HCEC 1CT (cell line): Measurements from ENCODE around the gene SERINC2.

ENCODE experiments used
- DNase-seq: peaks from one replicate; pipeline ENCODE4 v3.0.0-alpha.2; 2017

SERINC2 gene

DNA sequence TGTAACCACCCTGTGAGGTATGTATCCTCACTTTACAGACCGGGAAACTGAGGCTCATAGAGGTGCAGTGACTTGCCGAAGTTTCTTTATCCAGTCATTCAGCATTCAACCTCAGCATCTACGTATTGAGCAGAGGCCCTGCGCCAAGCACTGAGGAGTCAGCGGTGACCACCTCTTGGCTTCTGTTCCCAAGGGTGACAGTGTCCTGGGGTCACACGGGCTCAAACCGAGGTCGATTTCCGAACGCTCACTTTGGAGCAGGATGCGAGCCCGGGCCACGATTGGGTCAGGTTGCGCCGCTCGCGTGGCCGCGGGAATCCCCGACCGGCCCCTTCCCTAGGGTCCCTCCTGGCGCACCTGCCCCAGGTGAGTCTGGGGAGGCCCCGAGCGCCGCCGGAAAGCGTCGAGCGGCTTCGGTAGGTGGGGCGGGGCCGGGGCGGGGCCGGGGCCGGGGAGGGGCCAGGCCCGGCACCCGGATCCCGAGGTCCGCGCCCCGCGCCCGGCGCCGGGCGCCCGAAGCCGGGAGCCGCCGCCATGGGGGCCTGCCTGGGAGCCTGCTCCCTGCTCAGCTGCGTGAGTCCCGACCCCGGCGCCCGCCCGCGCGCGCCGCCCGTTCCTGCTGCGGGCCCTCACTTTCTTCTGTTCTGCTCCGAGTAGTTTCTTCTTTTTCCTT is at the start of gene SERINC2:
Gene SERINC2 (plus strand): TSS at position 482 of the 673 bp plus-strand sequence. CDS start 53 bp downstream, at position 535.
- DNase-seq, result no peak

DNA sequence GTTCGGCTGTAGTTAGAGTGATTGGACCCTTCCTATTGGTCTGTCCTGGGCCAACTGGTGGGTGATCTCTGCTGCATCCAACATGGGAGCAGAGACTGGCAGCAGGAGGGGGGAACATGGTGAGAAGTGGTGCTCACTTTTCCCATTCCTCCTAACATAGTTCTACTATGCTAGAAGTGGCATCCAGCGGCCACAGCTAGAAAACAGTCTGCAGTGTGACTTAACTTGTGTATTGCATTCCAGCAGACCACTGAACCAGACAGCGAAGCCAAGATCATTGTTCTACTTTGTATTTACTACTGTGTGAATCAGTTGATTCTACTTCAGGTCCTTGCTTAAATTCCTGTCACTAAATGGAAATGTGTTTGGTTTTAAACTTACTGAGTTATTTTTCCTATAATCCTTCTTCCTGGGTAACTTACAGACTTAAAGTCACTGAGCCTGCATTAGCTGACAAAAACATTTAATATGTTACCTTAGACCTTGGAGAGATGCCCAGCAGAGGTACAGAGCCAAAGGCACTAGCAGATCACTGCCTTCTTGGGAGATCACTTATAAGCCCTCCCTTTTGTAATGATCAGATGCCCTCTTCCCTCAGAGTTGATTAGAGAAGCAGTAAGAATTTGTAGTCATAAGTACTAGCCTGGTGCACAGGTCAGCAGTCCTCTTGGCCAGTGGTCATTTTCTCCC is 48.3 kb upstream of the SERINC2 start:
- DNase-seq, result no peak

DNA sequence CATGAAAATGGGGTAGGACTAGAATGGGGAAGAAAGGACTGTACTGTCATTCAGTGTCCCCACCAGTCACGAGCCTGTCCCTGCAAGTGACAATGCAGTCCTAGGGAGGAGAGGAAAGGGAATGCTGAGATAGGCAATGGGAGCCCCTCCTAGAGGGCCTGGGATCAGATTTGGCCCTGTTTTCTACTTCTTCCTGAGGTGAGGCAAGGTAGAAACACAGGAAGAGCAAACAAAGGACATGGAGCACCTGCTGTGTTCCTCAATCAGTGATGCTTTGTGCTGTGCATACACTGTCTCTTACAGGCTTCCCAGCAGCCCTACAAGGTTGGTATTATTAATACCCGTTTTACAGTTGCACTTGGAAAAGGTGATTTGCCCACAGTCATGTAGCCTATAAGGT is 46.2 kb upstream of the SERINC2 start:
- DNase-seq, result no peak

DNA sequence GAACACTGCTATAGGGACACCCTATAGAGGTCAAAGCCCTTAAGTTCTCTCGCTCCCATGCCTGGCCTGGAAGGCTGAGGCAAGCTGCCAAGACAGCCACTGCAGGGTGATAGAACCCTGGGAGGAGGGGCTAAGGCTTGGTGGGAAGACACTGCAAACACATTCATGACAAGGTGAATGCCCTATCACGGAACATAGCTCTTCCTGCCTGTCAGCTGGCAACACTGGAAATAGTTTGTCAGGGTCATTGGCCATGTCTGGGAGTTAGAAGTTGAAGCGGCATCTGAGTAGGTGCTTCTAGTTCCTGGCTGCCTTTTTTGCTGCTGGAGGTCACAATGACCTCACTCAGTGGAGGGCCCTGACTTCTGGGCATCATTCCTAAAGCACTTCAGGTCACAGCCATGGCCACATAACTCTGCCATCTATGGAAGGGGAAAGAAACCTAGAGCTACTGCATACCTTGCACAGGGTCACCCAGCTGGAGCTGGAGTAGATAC is 44.4 kb upstream of the SERINC2 start:
- DNase-seq, result no peak

DNA sequence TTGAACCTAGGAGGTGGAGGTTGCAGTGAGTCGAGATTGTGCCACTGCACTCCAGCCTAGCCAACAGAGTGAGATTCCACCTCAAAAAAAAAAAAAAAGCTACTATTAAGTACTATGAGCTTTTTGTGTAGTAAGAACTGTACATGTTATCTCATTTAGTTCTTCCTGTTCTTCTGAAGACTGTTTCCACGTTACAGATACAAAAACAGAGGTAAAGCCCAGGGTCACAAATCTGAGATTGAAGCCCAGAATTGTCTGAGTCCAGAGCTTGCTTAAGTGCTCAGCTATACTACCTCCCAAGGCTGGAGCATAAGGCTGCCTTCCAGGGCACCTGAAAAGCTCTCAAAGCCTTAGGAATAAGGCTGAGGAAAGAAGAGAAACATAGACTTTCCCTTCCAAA is 43.0 kb upstream of the SERINC2 start:
- no peak for DNase-seq

DNA sequence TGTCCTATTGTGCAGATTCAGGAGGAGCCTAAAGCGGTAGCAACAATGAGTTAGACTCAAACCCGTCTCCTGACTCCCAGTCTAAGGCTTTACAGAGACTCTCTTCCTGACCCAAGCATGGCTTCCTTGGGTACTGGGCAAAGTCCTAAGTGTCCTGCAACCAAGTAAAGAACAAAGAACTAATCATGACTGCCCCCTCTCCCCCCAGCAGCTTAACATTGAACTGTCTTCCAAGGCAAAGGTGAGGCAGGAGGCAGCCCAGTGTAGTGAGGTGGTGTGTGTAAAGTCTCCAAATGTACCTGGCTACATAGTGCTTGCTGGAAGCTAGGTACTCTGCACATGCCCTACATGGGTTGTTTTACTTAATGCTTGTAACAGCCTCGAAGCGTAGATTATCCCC is 42.4 kb upstream of the SERINC2 start:
- DNase-seq, result no peak

DNA sequence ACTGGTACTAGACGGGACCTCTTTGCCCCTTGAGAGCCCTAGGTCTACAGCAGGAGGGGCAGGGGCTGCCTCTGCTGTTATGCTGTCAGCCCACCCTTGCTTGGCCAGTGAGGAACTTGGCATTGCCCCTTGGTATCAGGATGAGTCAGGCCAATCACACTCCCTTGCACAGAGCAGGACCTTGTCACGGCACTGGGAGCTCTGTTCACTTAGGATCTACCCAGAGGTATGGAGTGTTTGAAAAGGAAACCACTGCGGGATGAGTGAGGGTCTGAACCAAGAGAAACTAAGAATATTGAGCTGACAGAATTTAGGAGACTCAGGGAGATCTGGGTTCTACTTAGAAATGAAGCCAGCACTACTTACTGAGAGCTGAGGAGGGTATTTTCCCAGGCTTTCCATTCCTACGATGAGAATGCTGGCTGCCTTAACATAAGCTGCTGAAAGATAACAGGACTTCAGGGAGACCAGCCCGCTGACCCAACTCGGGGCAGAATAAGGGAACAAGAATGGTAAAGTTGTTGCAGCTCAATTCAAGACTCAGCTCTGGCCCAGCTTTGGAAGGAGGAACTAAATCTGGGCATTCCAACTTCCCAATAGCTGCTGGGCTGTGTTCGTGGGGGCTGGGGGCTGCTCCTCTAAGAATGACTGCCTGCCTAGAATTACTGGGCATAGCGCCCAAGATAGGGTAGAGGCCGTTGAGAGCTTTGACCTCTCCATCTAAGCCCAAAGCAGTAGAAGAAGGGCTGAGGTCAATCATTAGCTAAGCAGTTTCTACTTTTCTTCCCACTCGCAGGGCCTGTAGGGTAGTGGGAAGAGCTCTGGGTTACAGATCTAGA is 41.7 kb upstream of the SERINC2 start:
- DNase-seq, result no peak

DNA sequence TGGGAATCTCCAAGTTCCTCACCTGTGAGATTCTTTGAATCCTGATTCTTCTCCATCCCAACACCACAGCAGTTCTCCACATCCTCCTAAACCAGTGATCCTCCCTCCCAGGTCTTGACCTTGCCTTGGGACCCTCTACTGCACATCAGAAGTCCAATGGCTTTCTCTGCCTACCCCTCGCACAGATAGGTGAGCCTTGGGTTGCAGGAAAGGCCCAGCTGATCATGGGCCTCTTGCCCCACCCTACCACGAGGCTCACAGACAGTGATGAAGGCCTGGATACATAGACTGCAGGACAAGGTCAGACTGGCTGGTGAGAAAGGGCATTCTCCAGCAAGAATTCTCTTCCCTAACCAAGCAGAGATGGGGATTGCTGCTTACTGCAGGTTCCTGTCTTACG is 41.0 kb upstream of the SERINC2 start:
- DNase-seq, result no peak

DNA sequence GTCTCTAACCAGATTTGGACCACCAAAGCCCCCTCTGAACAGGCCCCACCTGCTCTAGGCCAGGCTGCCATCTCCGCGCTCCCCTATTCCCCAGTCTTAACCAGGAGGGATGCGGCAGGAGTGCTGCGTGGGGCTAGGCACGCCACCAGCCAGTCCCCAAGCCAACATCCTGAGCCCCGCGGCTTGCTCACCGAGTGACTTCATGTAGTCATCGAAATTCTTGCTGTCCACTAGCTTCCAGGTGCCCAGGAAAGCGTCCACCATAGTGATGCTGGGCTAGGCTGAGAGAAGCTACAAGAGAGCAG is 40.3 kb upstream of the SERINC2 start:
- no peak for DNase-seq

DNA sequence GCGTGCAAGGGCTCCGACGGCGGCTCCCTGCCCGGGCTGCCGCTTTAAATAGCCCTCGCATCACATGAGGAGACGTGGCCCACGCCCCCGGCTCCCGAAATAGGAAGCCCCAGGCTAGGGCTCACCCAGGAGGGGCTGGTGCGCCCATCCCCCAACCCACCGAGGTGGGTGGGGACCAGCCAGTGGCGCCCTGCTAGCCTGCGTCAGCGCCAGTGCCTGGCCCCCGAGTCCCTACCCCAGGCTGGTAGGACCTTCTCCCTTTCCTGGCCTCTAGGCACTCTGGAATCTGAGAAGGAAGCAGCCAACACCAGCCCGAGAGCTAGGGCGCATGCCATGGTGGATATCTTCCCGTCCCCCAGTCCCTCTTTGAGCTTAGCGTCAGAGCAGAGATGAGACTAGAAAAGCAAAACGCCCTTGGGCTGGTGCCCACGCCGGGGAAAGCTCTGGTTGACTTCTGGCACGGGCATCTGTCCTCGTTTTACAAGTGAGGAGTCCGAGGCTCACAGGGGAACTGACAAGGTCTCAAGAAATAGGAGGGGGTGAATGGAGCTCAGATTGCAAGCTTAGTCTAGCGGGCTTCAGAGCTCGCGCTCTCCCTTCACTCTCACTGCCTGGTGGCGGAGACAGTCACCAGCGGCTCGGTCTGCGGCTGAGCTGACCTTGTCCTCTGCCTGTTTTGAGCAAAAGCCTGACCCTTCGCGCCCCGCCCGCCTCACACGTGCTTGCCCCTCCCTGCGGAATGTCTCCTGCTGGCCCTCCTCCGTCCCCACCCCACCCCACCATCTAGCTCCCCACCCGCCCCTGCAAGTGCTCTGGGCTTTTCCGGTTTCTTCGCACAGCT is 39.7 kb upstream of the SERINC2 start, which contains the start of gene FABP3:
Gene FABP3 (minus strand): TSS at position 21 of the 841 bp plus-strand sequence. CDS start 62 bp downstream, outside the sequence.
- peak; percentile 54 for DNase-seq

DNA sequence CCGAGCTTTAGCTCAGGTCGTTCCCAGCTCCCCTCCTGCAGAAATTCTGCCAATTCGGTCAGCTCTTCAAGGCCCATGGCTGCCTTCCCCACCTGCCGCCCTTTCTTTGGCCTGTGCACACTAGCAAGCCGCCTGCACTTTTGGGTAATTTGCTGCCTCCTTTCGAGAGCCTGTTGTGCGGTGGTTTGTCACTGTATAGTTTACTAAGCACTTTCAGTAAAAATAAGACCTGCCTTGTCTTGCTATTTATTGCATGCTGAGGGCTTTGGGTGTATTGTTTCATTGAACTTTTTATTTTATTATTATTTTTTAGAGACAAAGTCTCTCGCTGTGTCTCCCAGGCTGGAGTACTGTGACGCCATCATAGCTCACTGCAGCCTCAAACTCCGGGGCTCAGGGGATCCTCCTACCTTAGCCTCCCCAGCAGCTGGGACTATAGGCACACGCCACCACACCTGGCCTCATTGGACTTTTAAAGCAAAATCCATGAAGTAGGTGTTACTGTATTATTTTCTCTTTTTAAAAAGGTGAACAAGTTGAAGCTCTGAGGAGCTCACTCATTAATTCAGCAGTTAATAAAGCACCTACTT is 39.0 kb upstream of the SERINC2 start:
- DNase-seq, result no peak

DNA sequence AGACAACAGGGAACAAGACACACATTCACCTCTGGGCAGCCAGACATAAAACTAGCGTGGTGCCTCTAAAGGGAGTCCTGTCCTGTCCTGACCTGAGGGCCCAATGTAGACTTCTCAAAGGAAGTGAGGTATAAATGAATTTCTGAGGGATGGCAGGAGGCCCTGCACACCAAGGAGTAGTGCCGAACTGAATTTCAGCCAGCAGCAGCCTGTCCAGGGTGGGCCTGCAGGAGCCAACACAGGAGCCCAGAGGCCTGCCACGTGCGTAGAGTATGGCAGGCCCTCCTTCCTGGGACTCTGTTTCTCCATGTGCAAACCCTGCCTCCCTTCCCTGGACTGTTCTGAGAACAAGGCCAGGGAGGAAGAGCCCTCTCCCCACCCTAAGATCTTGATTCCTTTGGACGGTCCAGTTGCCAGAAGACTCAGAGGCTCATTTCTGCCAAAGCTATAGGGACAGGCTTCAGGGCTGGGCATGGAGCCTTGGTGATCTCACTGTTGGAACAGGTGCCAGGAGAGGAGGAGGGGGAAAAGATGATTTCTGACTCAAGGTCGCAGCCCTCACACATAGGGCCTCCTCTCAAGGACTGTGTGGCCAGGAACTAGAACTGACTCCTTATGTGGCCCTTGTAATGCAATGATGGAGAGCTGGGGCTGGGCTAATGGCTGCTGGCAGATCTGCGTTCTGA is 38.4 kb upstream of the SERINC2 start:
- DNase-seq, result peak; percentile 54

DNA sequence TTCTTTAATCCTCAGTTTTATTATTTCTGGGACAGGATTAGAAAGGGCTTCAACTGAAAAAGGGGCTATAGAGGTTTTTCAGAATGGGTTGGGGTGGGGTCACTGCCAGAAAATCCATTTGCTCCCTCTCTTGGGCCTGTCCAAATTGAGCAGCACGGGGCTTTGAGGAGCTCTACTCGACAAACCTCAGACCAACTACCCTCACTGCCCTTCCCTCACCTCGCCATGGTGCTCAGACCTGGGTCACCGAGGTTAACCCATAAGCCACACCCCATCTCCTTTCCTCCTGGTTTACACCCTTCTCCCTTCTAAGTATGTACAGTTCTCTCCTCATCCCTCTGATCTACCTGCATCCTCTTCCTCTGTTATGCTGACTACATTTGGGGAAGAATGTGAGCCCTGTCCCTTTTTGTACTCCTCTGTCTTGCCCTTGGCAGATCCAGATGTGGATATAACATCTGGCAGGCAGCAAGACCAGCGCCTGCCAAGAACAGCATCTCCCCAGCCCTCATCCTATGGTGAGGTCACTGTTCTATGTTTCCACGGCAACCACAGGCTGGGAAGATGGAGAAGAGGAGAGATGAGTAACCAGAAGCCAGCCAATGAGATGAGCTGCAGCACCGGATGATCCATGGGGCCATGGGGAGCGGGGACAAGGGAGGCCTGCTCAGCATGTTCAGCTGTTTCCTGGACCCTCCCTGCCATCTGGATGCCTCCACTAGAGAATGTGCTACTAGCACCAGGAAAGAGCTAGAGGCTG is 36.5 kb upstream of the SERINC2 start:
- DNase-seq, result peak; percentile 99

DNA sequence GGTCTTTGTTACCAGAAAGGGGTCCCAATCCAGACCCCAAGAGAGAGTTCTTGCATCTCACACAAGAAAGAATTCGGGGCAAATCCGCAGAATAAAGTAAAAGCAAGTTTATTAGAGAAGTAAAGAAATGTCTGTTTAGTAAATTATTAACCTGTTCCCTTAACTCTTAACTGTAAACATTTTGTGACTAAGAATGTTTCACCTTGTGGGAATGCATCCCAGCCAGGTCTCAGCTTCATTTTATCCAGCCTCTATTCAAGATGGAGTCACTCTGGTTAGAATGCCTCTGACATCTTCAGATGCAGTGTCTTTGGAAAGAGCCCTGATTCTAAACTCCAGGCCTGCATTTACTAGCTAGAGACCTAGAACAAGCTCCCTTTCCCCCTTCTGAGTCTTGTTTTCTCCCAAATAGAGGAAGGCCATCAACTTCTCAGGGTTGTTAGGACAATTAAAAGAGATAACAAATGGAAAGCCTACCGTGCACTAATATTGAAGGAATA is 35.6 kb upstream of the SERINC2 start:
- no peak for DNase-seq

DNA sequence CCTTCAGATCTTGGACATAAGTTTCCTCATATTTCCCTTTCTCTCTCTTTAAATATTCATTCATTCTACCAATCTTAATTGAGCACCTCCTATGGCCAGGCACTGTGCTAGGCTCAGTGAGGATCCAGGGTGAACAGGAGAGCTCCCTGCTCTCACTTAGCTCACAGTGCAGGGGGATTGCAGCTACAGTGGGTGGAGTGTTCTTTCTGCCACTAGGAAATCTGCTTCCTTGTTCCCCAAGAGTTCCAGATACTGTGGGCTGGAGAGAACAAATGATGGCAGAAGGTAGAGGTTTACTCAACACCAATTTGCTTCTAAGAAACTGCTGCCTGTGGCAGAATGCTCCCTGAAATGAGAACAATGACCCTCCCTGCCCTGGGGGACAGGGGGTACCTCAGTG is 35.0 kb upstream of the SERINC2 start:
- DNase-seq, result no peak

DNA sequence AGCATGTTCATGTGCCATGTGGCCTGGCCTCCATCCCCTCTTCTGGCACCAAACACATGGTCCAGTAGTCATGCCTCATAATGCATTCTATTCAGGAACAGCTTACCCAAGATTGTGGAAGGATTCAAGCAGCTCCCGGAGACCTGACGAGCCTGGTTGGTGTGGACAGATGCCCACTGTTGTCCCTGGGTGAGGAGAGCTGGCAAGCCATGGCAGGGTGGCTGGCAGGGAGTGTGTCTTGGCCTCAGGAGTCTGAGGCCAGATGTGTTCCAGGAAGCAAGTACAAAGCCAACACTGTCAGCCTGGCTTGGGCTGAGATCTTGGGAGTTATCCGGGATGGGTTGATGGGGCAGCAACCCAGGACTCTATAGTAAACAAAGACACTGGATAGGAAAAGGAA is 32.8 kb upstream of the SERINC2 start:
- no peak for DNase-seq

DNA sequence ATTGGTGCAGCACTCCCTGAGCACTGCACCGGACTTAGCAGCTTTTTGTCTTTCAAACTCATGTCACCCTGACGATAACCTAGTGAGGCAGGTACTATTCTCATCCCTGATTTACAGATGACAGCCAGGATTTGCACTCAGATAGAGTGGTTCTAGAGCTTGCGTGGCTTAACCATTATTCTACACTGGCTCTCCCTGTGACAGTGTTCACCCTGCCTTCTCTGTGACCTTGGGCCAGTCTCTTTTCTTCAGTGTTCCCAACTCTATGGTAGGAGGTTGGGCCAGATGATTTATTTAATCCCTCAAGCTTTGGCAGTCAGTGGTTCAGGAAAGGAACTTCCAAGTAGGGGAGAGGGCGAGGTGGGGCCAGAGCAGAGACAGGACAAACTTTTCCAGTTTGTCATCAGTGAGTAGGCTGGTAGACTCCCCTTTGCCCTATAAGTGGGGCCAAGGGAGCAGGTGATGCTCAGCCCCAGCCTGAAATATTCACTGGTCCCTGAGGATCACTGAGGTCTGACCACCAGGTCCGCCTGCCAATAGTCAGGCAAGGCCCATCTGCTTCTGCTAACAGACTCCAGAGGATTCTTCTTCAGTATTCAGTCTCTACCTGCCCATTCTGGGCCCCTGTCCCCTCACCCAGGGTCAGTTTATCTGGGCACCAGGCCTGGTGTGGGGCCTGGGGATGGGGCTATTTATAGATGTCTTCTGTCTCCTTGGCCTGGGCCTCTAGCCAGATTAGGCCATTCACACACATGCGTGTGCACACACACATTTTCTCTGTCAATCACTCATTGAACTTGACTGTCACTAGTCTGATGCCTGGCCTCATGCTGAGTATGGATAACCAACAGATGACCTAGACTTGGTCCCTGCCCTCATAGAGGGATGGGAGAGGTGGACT is 31.4 kb upstream of the SERINC2 start:
- DNase-seq, result peak; percentile 52

DNA sequence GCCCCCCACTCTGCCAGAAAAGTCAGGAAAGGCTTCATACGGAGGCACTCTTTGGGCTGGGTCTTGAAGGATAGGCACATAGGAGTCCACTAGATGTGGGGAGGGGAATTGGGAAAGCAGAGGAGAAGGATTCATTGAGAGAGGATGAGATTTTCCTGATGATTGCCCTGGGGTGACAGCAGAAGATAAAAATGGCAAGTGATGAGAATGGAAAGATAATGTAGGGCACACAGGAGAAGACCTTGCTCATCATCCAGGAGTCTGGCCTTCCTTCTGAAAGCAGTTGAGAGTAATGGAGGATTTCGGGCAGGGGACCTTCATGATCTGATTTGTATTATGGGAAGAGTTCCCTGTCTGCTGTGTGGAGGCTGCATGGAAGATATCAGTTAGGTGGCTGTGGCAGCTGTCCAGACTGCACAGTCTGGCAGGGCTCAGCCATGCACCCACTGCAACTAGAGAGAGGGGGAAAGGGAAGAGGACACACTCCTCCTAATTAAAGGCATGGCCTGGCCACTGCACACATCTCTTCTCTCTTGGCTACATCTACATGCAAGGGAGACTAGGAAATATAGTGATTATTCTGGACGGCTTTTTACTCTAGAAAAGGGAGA is 30.5 kb upstream of the SERINC2 start:
- no peak for DNase-seq

DNA sequence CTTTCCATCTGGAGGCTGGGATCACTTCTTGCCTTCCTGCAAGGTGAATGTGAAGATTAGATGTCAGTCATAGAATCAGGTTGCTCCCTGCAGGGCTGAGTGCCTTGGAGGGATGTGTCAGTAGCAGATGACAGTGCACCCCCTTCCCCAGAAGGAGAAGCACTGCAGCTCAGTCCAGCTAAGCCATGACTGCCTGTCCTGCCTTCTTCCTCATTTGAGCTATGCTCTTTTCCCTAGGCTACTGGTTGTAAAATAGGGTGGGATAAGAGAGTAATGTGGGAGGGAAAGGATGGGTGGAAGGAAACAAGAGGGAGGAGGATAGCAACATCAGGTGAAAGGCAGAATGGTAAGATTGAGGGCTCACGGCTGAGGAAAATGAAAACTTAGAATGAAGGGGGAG is 29.0 kb upstream of the SERINC2 start:
- no peak for DNase-seq
